Stimulated activated CD8-positive, alpha-beta memory T cell treated with anti-CD3 and anti-CD28 coated beads, Interleukin-4, amount 100 ng/mL, for 48 hours (primary cell): ENCODE results near the gene COL19A1.
A peak's percentile ranks its signal among the peaks of the same experiment; 100 is the strongest.

Experiments used
- DNase-seq: peaks from one replicate; pipeline ENCODE4 v3.0.0-alpha.2; 2020

COL19A1 gene

GRCh38 chr6:70133246-70133645, 266.9 kb downstream of the COL19A1 start:
- DNase-seq, result no peak

- no peak for DNase-seq
Measured at GRCh38 chr6:70134542-70134941, 268.2 kb downstream of the COL19A1 start.

GRCh38 chr6:70135219-70136160, 269.1 kb downstream of the COL19A1 start:
- DNase-seq, result no peak

GRCh38 chr6:70136996-70137395, 270.6 kb downstream of the COL19A1 start:
- DNase-seq, result no peak

- no peak for DNase-seq
Measured at GRCh38 chr6:70140496-70140895, 274.1 kb downstream of the COL19A1 start.

GRCh38 chr6:70142034-70142433, 275.7 kb downstream of the COL19A1 start:
- DNase-seq, result no peak

GRCh38 chr6:70145178-70145577, 278.8 kb downstream of the COL19A1 start:
- DNase-seq, result no peak

- DNase-seq, result no peak
Measured at GRCh38 chr6:70149209-70149788, 282.9 kb downstream of the COL19A1 start.

- DNase-seq, result no peak
Measured at GRCh38 chr6:70150521-70150920, 284.2 kb downstream of the COL19A1 start.

GRCh38 chr6:70151616-70152015, 285.3 kb downstream of the COL19A1 start:
- no peak for DNase-seq

GRCh38 chr6:70152786-70153185, 286.4 kb downstream of the COL19A1 start:
- DNase-seq, result no peak

- no peak for DNase-seq
Measured at GRCh38 chr6:70157086-70157485, 290.7 kb downstream of the COL19A1 start.

- no peak for DNase-seq
Measured at GRCh38 chr6:70160276-70160675, 293.9 kb downstream of the COL19A1 start.

- DNase-seq, result no peak
Measured at GRCh38 chr6:70162972-70163371, 296.6 kb downstream of the COL19A1 start.

- DNase-seq, result no peak
Measured at GRCh38 chr6:70163795-70164194, 297.4 kb downstream of the COL19A1 start.

GRCh38 chr6:70164556-70164955, 298.2 kb downstream of the COL19A1 start:
- no peak for DNase-seq

- DNase-seq, result peak; percentile 50
Measured at GRCh38 chr6:70166088-70166958, 300.0 kb downstream of the COL19A1 start.

GRCh38 chr6:70168681-70169377, 302.5 kb downstream of the COL19A1 start:
- DNase-seq, result no peak

- DNase-seq, result no peak
Measured at GRCh38 chr6:70171236-70171635, 304.9 kb downstream of the COL19A1 start.

GRCh38 chr6:70172252-70172651, 305.9 kb downstream of the COL19A1 start:
- DNase-seq, result no peak

- DNase-seq, result no peak
Measured at GRCh38 chr6:70175770-70176169, 309.4 kb downstream of the COL19A1 start.

- no peak for DNase-seq
Measured at GRCh38 chr6:70176842-70177550, 310.6 kb downstream of the COL19A1 start.
